ENCODE data around the gene AGAP2. TPM values are rescaled to one million over a fixed set of nuclear protein-coding genes. Genes with fewer than 3 reads are reported as not detected.

AGAP2 gene
- total and polyA plus RNA-seq, 2 of the 13 experiments (the other 11 are each of a cell fraction or from before 2014, with no cell fraction given) = 0.38 to 0.45 TPM

- TF ChIP-seq, protein P1, sequence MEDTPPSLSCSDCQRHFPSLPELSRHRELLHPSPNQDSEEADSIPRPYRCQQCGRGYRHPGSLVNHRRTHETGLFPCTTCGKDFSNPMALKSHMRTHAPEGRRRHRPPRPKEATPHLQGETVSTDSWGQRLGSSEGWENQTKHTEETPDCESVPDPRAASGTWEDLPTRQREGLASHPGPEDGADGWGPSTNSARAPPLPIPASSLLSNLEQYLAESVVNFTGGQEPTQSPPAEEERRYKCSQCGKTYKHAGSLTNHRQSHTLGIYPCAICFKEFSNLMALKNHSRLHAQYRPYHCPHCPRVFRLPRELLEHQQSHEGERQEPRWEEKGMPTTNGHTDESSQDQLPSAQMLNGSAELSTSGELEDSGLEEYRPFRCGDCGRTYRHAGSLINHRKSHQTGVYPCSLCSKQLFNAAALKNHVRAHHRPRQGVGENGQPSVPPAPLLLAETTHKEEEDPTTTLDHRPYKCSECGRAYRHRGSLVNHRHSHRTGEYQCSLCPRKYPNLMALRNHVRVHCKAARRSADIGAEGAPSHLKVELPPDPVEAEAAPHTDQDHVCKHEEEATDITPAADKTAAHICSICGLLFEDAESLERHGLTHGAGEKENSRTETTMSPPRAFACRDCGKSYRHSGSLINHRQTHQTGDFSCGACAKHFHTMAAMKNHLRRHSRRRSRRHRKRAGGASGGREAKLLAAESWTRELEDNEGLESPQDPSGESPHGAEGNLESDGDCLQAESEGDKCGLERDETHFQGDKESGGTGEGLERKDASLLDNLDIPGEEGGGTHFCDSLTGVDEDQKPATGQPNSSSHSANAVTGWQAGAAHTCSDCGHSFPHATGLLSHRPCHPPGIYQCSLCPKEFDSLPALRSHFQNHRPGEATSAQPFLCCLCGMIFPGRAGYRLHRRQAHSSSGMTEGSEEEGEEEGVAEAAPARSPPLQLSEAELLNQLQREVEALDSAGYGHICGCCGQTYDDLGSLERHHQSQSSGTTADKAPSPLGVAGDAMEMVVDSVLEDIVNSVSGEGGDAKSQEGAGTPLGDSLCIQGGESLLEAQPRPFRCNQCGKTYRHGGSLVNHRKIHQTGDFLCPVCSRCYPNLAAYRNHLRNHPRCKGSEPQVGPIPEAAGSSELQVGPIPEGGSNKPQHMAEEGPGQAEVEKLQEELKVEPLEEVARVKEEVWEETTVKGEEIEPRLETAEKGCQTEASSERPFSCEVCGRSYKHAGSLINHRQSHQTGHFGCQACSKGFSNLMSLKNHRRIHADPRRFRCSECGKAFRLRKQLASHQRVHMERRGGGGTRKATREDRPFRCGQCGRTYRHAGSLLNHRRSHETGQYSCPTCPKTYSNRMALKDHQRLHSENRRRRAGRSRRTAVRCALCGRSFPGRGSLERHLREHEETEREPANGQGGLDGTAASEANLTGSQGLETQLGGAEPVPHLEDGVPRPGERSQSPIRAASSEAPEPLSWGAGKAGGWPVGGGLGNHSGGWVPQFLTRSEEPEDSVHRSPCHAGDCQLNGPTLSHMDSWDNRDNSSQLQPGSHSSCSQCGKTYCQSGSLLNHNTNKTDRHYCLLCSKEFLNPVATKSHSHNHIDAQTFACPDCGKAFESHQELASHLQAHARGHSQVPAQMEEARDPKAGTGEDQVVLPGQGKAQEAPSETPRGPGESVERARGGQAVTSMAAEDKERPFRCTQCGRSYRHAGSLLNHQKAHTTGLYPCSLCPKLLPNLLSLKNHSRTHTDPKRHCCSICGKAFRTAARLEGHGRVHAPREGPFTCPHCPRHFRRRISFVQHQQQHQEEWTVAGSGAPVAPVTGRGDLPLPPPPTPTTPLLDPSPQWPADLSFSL (CRISPR knock-in tag; IDR thresholded peaks at IDR 0.05) = no peak
- TF ChIP-seq NCOA2 (CRISPR knock-in tag; IDR thresholded peaks at IDR 0.05) = no peak; the same call in 1 of the 2 replicates
- 0 out of 2 replicates have a peak, but pooled peaks have one; percentile 11 for TF ChIP-seq MAFF (IDR thresholded peaks at IDR 0.05; ENCODE audit: low read depth, low read length)
- TF ChIP-seq, protein P2, sequence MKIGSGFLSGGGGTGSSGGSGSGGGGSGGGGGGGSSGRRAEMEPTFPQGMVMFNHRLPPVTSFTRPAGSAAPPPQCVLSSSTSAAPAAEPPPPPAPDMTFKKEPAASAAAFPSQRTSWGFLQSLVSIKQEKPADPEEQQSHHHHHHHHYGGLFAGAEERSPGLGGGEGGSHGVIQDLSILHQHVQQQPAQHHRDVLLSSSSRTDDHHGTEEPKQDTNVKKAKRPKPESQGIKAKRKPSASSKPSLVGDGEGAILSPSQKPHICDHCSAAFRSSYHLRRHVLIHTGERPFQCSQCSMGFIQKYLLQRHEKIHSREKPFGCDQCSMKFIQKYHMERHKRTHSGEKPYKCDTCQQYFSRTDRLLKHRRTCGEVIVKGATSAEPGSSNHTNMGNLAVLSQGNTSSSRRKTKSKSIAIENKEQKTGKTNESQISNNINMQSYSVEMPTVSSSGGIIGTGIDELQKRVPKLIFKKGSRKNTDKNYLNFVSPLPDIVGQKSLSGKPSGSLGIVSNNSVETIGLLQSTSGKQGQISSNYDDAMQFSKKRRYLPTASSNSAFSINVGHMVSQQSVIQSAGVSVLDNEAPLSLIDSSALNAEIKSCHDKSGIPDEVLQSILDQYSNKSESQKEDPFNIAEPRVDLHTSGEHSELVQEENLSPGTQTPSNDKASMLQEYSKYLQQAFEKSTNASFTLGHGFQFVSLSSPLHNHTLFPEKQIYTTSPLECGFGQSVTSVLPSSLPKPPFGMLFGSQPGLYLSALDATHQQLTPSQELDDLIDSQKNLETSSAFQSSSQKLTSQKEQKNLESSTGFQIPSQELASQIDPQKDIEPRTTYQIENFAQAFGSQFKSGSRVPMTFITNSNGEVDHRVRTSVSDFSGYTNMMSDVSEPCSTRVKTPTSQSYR (CRISPR knock-in tag; IDR thresholded peaks at IDR 0.05; ENCODE audit: borderline replicate concordance) = peak; percentile 68; the same call in 1 of the 2 replicates
- no peak for TF ChIP-seq HOXA5 (CRISPR knock-in tag; IDR thresholded peaks at IDR 0.05)
- no peak for TF ChIP-seq E2F2 (CRISPR knock-in tag; IDR thresholded peaks at IDR 0.05; ENCODE audit: borderline replicate concordance)
- no peak for TF ChIP-seq POLR2AphosphoS5 (IDR thresholded peaks at IDR 0.05; ENCODE audit: low read depth, low read length)
- TF ChIP-seq MAZ (IDR thresholded peaks at IDR 0.05; ENCODE audit: borderline replicate concordance, low read depth, low read length) = no peak
- no peak for TF ChIP-seq MAZ (CRISPR knock-in tag; IDR thresholded peaks at IDR 0.05; ENCODE audit: low read depth)
- TF ChIP-seq, protein P3, sequence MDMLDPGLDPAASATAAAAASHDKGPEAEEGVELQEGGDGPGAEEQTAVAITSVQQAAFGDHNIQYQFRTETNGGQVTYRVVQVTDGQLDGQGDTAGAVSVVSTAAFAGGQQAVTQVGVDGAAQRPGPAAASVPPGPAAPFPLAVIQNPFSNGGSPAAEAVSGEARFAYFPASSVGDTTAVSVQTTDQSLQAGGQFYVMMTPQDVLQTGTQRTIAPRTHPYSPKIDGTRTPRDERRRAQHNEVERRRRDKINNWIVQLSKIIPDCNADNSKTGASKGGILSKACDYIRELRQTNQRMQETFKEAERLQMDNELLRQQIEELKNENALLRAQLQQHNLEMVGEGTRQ (IDR thresholded peaks at IDR 0.05; ENCODE audit: low read depth, low read length) = no peak
- TF ChIP-seq, protein P3 (CRISPR knock-in tag; IDR thresholded peaks at IDR 0.05; ENCODE audit: borderline replicate concordance) = no peak
- no peak for TF ChIP-seq ZNF430 (CRISPR knock-in tag; IDR thresholded peaks at IDR 0.05)
- TF ChIP-seq CC2D1A (CRISPR knock-in tag; IDR thresholded peaks at IDR 0.05) = no peak
- peak; percentile 1; the same call in 1 of the 2 replicates for TF ChIP-seq POGZ (CRISPR knock-in tag; IDR thresholded peaks at IDR 0.05)
- TF ChIP-seq ZNF564 (CRISPR knock-in tag; IDR thresholded peaks at IDR 0.05) = no peak
- no peak for TF ChIP-seq ZNF790 (CRISPR knock-in tag; IDR thresholded peaks at IDR 0.05; ENCODE audit: borderline replicate concordance)
- TF ChIP-seq KLF6 (CRISPR knock-in tag; IDR thresholded peaks at IDR 0.05) = no peak
- peak; percentile 41 for TF ChIP-seq PHF5A (CRISPR knock-in tag; IDR thresholded peaks at IDR 0.05; ENCODE audit: low read depth, unreplicated experiment)
Observed at GRCh38 chr12:57744194-57744776, 5.7 kb upstream of the AGAP2 start (continued).
